BJ (cell line): Measurements from ENCODE around the gene AK4. TPM values are rescaled to one million over a fixed set of nuclear protein-coding genes. Genes with fewer than 3 reads are reported as not detected.

ENCODE experiments used
- CTCF ChIA-PET: fragments of 350-600 bp; formaldehyde crosslinking; extraction: SDS; loops from one replicate; lab custom pipeline; 2021; ENCODE audit warnings: antibody characterized with exemption, inconsistent platforms; lab: Yijun Ruan, JAX
- POLR2A ChIA-PET: fragments of 300-600 bp; sonication (Branson Sonifier 250); formaldehyde crosslinking; extraction: SDS; loops from one replicate; lab custom pipeline; 2021; ENCODE audit warnings: antibody characterized with exemption; lab: Charles Lee
- DNase-seq: peaks from one replicate; pipeline ENCODE4 v3.0.0-alpha.2; 2011; ENCODE audit warnings: low read depth
- H3K27me3 ChIP-seq: 2 replicates; pipeline ENCODE4 v1.6.0; 2011; ENCODE audit warnings: low read length; ENCODE audit not compliant: control insufficient read depth, insufficient read depth
- H3K36me3 ChIP-seq: 2 replicates; pipeline ENCODE4 v1.5.1; 2011; ENCODE audit warnings: low read length; ENCODE audit not compliant: control insufficient read depth, insufficient read depth
- H3K4me3 ChIP-seq: 2 replicates; pipeline ENCODE4 v1.5.1; 2011; ENCODE audit warnings: low read depth, mild to moderate bottlenecking, control low read depth, low read length
- CTCF ChIP-seq: IDR thresholded peaks from 2 replicates; pipeline ENCODE4 v1.5.1; 2011; ENCODE audit warnings: low read depth, mild to moderate bottlenecking, control low read depth, inconsistent platforms, low read length, moderate library complexity; ENCODE audit not compliant: insufficient read depth
- polyA plus RNA-seq: library from polyadenylated mRNA; depleted of rRNA; stranded (reverse); fragments of >200 nt; gene quantifications from 2 replicates; pipeline ENCODE4 v1.2.3, GENCODE V29; 2011; rRNA removed
- small RNA-seq: library from RNA; depleted of rRNA; stranded (forward); fragments of <200 nt; gene quantifications from one replicate; pipeline ENCODE3, GENCODE V24; 2012; ENCODE audit warnings: low replicate concordance, low read depth; ENCODE audit not compliant: insufficient read length

Gene AK4
- polyA plus RNA-seq, 1 experiment = 11.9 TPM

- Histone ChIP-seq H3K4me3 (no peak overlapping the region), H3K27me3 (no peaks in the 10 kb centered on the region), H3K36me3 (no peaks in the 10 kb centered on the region)
- CTCF ChIA-PET = interaction anchor here (0.9 to 1.7 kb wide), 3 partner anchors 10 to 22 kb away, joined by 3 to 4 read pairs (median 3); no protein-coding TSS in a partner anchor
- POLR2A ChIA-PET = no interaction called here
- no peak for DNase-seq
- no peak for TF ChIP-seq CTCF
These were observed 130.5 kb downstream of the AK4 start for GRCh38 chr1:65278376-65279069.

GRCh38 chr1:65279070-65279779, 131.2 kb downstream of the AK4 start:
- Histone ChIP-seq H3K36me3 (no peaks in the 10 kb centered on the region), H3K27me3 (no peaks in the 10 kb centered on the region), H3K4me3 (no peak overlapping the region)
- CTCF ChIA-PET = interaction anchor here (1.7 kb wide), 1 partner anchor 22 kb away, joined by 4 read pairs; no protein-coding TSS in a partner anchor
- TF ChIP-seq CTCF = no peak
- POLR2A ChIA-PET = no interaction called here
- no peak for DNase-seq

Small RNA genes lying within 50 kb of the gene (small RNA-seq; reads per million reads assigned to genes)
- not detected for gene RPS29P7

Other genes with a start within 250 kb of the AK4 start
- gene JAK1, start 181.7 kb upstream of the AK4 start, polyA plus RNA-seq = 95.0 and 121 TPM in 2 replicates
- gene DNAJC6, start 161.3 kb downstream of the AK4 start, polyA plus RNA-seq = 10.5 and 12.2 TPM in 2 replicates